Activated T-cell treated with anti-CD3 and anti-CD28 coated beads for 24 hours (primary cell): ENCODE results near the gene SCGB1A1.
"Not testable (repeated sequence)": the region's sequence is repeated elsewhere in the genome, so short reads cannot be mapped to it uniquely, and the experiment has no call there.

Source experiments
- DNase-seq: peaks from one replicate; pipeline ENCODE4 v3.0.0-alpha.2; 2020; ENCODE audit warnings: low read depth

The SCGB1A1 gene, protein sequence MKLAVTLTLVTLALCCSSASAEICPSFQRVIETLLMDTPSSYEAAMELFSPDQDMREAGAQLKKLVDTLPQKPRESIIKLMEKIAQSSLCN

DNA sequence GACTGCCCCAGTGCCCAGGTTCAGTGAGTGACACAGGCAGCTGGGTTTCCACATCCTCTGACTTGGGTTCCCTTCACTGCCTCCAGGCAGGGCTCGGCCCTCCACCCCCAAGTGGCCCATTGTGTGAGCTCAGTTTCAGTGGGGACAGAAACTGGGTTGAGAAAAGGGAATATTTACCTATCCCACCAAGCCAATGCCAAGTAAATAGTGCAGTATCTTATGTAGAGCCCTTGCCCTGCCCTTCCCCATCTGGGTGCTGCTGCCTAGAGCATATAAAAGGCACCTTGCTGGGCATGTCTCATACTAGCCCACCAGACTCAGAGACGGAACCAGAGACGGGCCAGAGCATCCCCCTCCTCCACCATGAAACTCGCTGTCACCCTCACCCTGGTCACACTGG, at the start of gene SCGB1A1:
Gene SCGB1A1, plus strand, starts transcription at position 301 of the 400 bp plus-strand sequence. Its CDS starts 63 bp downstream, at position 364.
- no peak for DNase-seq

DNA sequence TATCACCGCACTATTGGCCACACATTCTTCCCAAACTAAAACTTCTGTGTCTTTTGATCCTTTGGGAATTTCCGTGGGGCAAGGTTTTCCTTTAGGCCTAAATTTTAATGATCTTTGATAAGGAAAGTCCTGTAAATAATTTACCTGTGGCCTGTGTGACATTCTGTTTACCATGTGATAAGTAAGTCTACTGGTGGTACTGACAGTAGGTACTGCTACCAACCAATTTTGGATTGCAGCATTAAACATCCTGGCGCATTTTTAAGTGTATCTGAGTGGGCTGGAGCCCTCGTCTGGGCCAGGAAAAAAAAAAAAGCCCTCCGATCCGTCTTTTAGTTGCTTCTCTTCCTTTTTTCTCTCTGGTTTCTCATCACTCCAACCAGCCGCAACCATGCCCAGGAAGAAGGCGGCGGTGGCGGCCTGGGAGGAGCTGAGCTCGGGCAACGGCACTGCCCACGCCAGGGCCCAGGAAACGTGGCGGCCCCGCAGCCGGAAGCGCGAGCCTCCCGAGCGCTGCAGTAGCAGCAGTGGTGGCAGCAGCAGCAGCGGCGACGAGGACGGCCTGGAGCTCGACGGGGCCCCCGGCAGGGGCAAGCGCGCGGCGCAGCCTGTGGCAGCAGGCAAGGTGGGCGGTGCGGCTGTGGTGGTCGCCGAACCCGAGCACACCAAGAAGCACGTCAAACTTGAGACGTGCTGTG, 47.9 kb upstream of the SCGB1A1 start:
- peak; percentile 28 for DNase-seq

DNA sequence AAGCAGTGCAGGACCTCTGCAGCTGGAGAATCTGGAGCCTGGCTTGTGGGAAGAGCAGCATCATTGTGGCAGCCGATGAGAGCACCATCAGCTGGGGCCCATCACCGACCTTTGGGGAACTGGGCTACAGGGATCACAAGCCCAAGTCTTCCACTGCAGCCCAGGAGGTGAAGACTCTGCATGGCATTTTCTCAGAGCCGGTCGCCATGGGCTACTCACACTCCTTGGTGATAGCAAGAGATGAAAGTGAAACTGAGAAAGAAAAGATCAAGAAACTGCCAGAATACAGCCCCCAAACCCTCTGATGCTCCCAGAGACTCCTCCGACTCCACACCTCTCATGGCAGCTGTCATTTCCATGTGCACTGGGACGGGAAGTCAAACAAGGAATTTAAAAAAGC, 46.0 kb upstream of the SCGB1A1 start:
- DNase-seq = no peak

DNA sequence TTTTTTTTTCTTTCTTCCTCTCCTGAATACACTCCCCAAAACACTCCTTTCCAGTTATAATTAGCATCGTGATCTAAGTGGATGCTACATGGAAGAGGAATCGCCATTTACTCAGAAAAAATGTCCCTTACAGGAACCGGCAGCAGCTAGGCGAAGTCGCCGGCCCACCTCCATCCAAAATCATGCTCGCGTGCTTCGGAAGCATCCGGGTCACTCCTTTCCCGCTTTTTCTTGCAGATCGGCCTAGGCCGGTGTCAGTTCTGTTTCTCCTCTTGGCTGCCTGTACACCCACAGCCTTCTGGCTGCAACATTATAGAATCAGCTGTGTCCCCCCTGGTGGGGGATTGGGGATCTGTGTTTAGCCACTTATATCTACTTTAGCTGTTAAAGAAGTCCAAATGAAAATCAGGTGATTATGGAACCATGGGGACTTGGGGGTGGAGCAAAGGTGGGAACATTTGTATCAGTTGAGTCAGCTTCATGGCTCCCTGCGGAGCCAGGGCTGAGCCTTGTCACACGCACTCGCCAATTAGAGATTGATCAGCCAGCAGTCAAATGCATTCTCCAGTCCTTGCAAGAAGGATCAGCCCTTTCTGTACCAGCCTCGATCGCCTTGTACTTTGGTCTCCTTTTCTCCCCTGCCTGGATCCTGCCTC, 45.2 kb upstream of the SCGB1A1 start:
- DNase-seq = no peak

DNA sequence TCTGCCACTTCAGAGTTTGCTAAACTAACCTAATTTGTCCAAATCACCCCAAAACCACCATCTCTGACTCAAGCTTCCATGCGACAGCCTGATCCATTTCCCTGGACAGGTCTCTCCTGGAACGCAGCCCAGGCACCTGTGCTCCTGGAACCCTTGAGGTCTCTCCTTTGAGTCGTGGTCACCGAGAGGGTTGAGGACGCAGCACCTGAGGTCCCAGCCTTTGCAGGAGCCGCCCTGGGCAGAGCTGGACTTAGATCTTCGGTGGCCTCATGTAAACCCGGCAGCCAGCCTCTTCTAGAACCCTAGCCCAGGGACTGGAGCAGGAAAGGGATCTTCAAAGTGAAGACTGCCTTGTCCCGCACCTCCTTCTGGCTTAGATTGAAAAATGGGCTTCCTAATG, 44.0 kb upstream of the SCGB1A1 start:
- DNase-seq = no peak

DNA sequence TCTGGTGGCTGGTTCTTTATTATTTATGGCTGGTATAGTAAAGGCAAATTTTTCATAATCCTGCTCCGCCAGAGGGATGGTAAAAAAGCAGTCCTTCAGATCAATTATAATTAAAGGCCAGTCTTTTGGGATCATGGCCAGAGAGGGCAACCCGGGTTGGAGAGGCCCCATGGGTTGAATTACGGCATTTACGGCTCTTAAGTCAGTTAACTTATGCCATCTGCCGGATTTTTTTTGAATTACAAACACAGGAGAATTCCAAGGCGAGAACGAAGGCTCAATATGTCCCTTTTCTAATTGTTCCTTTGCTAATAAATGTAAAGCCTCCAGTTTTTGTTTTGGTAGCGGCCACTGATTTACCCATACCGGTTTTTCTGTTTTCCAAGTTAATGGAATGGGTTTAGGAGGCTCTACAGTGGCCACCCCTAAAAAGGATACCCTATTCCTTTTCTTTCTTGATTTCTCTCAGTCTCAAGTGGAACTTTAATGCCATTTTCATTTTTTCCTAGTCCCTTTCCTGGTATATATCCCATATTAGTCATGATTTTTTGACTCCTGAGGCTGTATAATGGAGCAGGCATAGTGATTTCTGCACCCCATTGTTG, 40.3 kb upstream of the SCGB1A1 start:
- DNase-seq = not testable (repeated sequence)

DNA sequence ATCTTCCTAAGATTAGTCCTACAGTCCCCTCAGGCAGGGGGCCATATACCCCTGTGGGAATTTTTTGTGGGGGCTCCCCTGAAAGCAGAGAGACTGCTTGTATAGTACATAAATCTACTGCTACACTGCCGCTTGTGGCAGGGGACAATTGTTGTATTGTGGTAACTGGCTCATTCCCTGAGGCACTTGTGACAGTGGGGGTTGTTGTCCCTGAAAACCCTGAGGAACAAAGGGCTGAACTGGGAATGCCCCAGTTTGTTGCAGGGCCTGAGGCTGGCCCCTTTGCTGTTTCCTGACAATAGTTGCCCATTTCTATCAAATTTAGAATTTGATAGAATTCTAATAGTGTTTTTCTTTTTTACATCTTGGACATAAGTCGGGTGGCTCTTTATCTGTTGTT, 39.2 kb upstream of the SCGB1A1 start:
- not testable (repeated sequence) for DNase-seq

DNA sequence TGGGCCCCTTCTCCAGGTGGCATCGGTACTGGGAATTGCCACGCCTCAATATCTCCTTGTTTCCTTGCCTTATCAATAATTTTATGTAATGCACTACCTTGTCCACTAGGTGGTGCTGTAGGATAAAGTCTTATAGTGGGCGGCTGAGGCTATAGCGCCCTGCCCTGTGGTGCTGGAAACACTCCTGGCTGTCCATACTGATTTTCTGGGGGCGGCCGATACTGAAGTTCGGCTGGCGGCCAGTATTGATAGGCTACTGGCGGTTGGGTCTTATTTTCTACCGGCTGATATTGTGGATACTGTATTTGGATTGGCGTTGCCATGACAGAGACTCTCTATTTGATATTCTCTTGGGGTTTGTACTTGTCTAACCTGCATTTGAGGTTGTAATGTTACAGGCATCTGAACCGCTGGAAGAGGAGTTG, 38.0 kb upstream of the SCGB1A1 start:
- peak; percentile 36 for DNase-seq

DNA sequence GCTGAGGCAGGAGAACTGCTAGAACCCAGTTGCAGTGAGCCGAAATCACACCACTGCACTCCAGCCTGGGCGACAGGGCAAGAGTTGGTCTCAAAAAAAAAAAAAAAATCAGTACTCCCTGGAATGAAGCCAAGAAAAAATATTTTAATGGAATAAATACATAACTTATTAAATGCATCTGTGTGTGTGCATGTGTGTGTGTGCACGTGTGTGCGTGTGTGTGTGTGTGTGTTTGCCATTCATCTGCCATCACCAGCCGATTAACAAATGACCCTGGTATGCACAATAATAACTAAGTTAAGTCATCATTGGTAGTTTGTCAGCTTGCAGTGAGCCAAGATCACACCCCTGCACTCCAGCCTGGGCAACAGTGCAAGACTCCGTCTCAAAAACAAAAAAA, 35.0 kb upstream of the SCGB1A1 start:
- DNase-seq = no peak

DNA sequence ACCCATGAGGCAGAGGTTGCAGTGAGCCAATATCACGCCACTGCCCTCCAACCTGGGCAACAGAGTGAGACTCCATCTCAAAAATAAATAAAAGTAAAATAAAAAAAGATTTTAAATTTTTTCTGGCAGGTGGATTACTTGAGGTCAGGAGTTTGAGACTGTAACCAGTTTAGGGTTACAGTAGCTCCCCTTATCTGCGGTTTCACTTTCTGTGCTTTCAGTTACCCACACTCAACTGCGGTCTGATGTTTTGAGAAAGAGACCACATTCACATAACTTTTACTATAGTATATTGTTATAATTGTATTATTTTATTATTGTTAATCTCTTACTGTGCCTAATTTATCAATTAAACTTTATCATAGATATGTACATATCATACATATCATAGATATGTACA, 32.8 kb upstream of the SCGB1A1 start:
- not testable (repeated sequence) for DNase-seq

DNA sequence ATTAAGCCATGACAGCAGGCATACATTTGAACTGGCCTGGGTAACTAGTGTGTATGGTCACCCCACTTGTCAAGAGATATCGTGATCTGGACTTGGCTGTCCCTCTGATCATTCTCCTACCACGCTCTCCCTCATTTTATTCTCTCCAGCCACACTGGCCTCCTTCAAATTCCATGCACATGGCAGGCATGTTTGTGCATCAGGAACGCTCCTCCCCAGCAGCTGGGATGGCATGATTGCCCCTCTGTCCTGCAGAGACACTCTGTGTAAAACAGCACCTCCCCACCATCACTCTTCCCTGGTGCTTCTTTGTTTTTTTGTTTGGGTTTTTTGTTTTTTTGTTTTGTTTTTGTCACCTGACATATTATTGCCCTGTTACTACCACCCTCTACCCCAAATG, 31.5 kb upstream of the SCGB1A1 start:
- no peak for DNase-seq

DNA sequence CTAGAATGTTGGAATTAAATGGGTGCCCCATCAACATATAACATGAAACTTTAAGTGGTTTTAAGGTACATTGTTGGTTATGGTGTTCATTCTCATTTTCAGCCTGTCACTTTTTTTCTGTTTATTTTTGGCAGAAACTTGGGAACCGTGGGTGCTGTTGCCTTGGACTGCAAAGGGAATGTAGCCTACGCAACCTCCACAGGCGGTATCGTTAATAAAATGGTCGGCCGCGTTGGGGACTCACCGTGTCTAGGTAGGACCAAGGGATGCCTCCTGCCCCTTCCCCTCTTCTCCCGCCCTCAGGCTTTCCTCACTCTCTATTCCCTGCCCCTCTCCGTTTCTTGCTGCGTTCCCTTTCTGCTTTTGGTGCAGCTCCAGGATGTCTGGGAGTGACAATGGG, 29.8 kb upstream of the SCGB1A1 start:
- no peak for DNase-seq

DNA sequence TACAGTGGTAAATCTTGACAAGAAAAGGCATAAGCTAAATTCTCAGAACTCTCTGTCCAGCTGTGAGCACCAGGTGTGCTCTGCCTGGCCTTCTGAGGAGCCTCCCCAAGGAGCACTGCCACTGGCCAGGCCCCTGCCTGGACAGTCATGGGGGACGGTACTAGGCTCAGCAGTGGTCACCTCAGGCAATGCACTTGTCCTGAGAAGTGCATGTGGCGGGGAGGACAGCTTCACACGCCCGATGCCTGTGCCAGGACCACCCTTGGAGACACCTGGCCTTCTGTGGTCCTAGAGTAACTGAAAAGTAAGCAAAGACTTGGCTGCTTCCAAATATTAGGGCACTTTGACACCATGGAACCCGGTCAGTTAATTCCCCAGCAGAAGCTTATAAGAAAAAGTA, 28.6 kb upstream of the SCGB1A1 start:
- DNase-seq = no peak

DNA sequence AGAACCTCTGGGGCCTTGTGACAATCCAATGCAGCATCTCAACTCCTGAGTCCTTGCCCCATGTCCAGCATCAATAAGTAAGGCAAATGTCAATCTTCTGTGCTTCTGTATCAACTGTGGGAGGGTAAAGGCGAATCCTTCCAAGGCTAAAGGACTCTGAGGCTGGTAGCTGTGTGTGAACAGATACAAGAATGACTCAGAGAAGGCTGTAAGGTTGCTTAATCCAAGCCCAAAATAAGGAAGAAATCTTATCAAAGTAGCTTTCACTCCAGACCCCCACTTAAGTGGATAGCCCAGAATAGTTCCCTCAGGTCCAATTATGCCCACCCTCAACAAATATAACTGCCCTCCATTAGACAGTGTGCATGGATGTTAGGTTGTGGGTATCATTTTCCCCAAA, 28.1 kb upstream of the SCGB1A1 start:
- no peak for DNase-seq

DNA sequence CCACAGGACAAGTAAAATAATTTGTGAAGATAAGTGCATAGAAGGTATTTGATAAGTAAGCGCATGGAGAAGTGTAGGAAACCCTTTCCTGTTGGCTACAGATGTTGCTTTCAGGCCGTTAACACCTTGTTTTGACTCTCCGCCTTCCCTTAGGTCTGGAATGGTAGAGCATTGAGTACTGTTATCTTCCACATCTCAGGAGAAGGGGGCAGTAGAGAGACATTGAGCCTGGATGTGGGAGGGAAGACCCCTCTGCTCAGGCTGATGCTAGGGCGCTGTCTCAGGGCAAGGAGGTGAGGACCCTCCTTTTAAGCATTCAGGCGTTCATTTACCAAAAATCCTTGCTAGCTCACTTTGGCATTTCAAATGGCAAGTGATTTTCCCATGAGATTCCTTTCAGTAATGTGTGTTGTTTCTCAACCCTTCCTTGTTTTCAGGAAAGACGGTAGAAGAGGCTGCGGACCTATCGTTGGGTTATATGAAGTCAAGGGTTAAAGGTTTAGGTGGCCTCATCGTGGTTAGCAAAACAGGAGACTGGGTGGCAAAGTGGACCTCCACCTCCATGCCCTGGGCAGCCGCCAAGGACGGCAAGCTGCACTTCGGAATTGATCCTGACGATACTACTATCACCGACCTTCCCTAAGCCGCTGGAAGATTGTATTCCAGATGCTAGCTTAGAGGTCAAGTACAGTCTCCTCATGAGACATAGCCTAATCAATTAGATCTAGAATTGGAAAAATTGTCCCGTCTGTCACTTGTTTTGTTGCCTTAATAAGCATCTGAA, 27.0 kb upstream of the SCGB1A1 start:
- no peak for DNase-seq

DNA sequence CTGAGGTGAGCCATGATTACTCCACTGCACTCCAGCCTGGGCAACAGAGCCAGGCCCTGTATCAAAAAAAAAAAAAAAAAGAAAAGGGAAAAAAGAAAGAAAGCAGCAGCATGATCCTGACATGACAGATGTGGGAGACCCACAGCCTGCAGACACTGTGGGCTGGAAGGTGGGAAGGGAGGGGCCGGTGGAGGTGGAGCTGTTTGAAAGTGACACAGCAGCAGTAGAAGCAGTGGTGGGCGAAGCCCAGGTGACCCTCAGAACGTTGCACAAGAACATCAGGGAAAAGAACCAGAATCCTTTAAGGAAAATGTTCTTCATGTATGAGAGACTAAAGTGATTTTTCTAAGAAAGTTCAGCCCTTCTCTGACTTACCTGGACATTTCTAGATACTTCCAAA, 26.3 kb upstream of the SCGB1A1 start:
- DNase-seq = no peak

DNA sequence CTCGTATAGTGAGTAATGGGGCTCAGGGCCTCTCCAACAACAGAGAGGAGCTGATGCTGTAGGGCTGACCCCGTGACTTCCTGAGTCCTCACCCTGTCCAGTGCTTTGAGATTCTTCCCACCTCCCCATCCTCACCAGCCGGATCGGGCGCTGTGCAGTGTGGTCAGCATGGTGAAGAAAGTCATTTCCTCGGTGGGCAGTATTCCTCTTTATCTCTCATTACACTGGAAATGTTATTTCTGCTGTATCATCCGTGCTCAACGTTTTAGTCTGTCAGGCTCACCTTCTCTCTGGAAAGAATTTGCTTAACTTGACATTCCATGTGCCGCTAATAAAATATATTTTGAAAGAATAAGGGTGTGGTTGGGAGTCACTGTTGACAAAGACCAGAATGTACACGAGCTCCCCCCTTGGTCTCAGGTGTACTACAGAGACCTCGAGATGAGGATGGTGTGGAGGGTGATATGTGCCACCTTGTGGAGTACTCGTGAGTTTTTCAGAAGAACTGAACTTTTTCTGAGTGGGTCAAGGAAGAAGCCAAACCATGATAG, 25.7 kb upstream of the SCGB1A1 start:
- no peak for DNase-seq

DNA sequence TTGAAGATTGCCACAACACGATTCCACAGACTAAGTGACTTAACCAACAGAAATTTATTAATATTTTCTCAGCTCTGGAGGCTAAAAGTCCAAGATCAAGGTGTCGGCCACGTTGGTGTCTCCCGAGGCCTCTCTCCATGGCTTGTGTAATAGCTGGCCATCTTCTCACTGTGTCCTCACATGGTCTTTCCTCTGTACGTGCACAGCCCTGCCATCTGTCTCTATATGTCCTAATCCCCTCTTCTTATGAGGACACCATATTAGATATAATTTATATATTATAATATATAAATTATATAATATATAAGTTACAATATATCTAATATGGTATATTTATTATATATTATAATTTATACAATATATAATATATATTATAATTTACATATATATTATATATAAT, 25.1 kb upstream of the SCGB1A1 start:
- DNase-seq = no peak

DNA sequence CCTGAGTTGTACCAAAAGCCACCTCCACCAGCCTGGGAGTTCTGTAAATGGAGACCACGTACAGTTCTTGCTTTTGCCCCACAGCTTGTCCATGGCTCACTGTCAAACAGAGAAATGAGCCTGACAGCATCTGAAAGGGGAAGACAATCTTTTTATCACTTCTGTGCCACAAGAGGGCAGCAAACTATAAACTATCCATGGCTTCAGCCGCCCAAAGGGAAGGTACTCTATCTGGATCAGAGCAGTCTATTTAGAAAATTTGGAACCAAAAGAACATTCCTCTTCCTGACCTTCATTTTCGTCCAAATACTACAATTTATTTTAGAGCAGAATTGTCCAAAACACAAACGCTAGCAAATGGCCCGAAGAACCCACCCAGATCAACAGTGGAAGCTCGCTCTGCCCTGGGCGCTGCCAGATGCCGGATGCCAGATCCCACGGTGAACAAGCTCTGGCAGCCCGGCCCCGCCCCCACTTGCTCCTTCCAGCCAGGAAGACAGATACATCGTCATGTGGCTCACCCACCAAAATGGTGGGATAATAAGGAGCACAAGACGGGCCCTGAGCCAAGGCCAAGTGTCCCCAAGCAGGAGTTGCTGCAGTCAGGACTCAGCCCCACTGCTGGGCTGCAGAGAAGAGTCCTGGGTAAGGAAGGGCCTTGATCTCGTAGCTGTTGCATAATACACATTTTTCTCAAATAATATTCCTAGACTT, 23.9 kb upstream of the SCGB1A1 start:
- DNase-seq = peak; percentile 44

DNA sequence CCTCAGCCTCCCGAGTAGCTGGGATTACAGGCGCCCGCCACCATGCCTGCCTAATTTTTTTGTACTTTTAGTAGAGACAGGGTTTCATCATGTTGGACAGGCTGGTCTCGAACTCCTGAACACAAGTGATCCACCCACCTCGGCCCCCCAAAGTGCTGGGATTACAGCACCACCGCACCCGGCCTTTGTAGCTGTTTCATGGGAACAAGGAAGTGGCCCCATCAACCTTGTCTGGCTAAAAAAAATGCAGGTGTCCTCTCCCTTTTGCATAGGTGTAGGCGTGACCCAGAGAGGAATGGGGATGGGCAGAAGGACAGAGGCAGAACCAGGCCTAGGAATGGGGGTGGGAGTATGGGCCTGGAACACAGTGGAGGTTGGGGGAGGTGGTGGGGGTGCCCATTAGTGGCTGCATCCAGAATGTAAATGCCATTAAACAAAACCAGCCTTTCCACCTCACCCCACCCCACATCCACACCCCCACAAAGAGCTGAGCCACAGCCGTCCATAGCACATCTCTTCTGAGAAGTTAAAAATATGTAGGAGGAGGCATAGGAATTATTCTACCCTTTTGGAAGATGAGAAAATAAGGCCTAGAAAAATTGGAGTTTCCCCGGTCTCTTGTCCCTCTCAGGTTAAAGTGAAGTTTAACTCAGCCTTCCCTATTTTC, 22.8 kb upstream of the SCGB1A1 start:
- DNase-seq = no peak
